AG08396 (cell line): ENCODE measurements around the gene SLC9A9.
A peak's percentile ranks its signal among the peaks of the same experiment; 100 is the strongest.

ENCODE experiments used
- DNase-seq: peaks from one replicate; pipeline ENCODE4 v3.0.0; 2012; ENCODE audit warnings: low spot score, mixed read lengths

SLC9A9 gene

GRCh38 chr3:143356839-143357238 is 491.4 kb downstream of the SLC9A9 start:
- DNase-seq = no peak

DNA sequence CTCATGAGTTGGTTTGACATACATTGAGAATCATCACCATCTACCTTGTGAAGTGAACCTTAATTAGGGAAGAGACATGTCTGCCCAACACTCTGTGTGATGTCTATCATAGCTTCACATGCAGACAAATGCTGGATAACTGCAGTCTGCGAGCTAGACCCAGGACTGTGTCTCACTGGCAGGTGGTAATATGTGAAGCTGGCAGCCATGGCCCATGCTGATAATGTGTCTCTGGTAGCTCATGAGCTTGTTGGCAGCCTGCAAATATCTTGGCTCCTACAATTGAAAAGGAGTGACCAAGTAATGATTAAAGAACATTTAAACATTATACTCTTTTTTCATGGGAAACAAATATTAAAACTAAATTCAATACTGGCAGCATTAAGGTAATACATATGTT is 493.9 kb downstream of the SLC9A9 start:
- no peak for DNase-seq

DNA sequence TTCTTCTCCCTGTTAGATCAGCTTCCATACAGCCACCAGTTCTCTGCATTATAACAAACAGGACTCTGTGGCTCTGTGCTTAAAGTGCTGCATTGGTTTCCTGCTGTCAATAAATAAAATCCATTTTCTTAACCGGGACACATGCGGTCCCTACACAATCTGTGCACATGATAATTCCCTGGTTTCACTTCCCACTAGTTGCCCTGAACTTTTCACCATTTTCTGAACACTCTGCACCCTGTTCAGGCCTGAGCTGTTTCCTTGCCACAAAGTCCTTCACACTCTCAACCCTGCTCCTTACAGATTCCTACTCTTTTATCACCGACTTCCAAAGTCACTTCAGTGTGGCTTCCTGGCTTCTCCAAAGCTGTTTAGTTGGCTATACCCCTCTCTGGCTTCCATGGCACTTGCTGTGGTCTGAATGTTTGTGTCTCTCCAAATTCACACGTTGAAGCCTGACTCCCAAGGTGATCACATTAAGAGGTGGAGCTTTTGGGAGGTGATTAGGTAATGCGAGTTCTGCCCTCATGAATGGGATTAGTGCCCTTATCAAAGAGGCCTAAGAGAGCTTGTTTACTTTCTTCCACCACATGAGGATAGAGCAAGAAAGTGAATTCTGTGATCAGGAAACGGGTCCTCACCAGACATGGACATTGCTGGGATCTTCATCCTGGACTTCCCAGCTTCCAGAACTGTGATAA is 495.3 kb downstream of the SLC9A9 start:
- no peak for DNase-seq

- DNase-seq = no peak
Observed at GRCh38 chr3:143351895-143352608, 496.2 kb downstream of the SLC9A9 start.

- no peak for DNase-seq
Observed at GRCh38 chr3:143351354-143351753, 496.9 kb downstream of the SLC9A9 start.

DNA sequence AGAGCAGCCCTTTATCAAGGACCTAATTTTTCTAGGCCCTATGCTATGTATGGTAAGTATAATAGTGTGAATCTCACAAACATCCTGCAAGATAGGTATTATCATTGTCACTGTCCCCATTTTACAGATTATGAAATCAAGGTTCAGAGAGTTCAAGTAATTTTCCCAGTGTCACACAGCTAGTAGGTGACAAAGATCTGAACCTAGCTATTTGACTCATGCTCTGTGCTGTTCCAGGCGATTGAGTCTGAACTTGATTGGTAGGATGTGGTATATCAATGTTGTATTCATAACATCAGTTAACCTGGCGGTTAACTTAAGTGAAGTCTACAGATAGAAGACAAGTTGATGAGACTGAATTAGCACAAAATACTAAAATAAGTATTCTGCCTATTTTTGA is 498.8 kb downstream of the SLC9A9 start:
- no peak for DNase-seq

DNA sequence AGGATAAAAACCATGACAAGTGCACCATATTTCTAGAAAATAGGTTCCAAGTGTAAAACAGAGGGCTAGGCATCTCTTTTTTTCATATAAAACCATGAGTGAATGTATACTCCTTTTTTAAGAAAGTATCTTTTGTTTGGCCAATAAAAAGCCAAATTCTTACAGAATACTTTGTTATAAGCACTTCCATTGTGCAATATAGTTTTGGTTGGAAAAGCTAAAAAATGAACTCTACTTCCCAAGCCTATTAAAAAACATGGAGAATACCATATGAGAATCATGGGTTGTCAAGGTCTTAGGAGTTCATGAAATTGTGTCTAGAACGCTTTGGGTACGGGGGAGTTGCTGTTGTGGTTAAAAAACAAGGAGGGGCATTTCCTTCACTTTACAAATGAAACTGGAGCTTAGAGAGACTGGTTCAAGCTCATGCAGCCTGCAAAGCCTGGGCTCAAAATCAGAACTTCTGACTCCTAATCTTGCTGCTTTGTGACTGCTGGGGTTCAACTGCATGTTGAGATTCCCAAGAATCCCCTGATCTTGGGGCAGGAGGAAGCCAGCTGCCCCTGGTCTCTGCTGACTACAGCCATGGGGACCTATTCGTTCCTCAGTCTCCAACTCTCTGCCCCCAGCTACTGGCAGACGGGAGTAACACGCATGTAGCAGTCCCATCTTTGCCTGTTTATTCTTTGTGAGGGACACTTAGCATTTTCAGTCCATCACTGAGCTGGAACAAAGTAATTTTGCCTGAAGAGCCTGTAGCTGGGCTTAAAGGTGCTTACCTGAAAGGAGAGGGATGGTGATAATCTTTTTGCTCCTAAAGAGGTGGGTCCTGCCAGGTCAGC is 499.6 kb downstream of the SLC9A9 start:
- DNase-seq = no peak

- no peak for DNase-seq
Observed at GRCh38 chr3:143344516-143345165, 503.6 kb downstream of the SLC9A9 start.

DNA sequence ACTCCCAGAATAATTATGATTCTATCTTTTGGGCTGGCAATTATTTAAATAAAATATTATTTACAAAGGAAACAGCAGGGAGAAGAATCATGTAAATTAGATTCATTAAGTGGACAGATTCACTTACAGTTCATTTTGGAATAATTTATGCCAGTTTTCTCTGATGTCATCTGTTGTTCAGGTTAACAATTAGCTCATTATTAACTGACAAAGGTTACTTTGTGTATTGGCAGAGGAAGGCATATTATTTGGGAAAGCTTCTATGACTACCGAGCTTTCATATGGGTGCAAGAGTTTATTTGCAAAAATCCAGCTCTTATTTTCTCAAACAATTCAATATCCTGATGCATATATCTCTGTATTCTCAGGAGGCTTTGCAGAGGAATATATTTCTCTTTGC is 504.3 kb downstream of the SLC9A9 start:
- no peak for DNase-seq

GRCh38 chr3:143343031-143343430 is 505.2 kb downstream of the SLC9A9 start:
- no peak for DNase-seq

DNA sequence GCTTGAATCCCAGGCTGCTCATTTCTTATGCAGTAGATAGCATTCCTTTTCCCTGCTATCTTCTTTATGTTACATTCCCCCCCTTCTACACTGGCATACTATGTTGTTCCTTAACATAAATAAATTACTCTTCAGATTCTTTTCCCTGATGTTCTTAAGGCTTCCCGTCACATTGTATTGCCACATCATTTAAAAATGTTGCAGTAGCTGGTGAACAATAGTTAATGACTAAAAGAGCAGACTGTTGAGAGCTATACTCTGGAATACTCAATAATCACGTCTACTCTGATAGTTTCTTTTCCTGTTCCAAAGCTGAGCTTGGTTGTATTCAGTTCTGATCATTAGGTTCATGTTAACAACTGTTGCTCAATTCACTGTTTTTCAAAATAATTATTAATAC is 508.8 kb downstream of the SLC9A9 start:
- no peak for DNase-seq

DNA sequence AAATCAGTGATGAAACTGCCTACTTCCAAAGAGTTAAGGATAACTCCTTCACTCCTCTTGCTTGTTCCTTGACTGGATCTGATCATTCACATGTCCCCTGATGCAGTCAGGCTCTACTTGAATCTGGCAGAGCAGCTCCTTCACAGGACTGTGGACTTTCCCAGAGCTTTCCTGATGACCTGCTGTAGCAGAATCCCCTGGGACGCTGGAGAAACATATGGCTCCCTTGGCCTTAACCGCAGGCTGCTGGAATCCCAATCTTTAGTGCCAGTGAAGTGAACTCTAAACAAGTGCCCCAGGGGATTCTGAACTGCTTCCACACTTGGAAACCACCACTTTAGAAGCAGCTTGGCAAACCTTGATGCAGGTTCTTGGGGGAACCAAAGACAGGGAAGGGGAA is 510.9 kb downstream of the SLC9A9 start:
- DNase-seq = no peak

DNA sequence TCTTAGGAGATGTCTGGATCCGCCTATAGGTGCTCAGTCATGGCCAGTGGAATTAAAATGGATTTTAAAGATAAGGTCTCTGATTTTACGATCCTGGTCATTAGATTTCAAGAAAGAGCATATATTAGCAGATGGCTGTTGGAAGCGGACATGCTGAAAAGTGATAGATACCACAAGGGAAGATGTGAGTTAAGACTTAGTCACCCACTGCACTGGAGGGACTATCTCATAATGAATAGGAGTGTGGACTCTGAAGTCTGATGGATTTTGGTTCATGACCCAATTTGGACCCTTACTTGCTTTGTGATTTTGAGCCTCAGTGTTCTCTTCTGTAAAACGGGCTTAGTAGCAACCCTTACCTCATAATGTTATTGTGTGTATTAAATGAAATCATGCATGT is 514.0 kb downstream of the SLC9A9 start:
- DNase-seq = no peak

GRCh38 chr3:143333367-143333766 is 514.9 kb downstream of the SLC9A9 start:
- no peak for DNase-seq

GRCh38 chr3:143332026-143332425 is 516.2 kb downstream of the SLC9A9 start:
- DNase-seq = no peak

- DNase-seq = no peak
Observed at GRCh38 chr3:143331350-143331749, 516.9 kb downstream of the SLC9A9 start.

DNA sequence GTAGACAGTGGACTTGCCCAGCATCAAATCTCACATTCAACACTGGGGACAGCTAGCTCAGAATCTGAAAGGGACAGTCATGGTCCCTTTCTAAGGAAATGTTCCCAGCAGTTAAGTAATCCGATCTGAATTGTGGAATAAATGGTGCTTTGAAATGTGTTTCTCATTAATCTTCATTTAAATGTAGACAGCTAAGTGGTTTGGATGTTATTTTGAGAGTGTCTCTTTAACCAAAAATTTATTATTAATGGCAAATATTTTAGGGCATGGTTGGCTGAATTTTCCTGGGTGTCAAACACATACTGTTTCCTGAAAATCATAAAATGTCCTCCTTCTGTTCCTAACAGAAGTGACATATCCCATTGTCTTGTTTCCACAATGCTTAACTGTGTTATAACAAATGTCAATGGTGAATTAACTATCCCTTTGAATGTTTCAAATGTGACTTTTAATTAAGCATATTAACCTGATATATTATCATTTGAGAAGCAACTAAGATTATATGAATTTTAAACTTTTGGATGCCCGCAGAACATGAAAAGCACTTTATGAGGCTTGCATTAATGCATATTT is 517.9 kb downstream of the SLC9A9 start:
- DNase-seq = no peak

GRCh38 chr3:143329567-143330211 is 518.6 kb downstream of the SLC9A9 start:
- DNase-seq = no peak

DNA sequence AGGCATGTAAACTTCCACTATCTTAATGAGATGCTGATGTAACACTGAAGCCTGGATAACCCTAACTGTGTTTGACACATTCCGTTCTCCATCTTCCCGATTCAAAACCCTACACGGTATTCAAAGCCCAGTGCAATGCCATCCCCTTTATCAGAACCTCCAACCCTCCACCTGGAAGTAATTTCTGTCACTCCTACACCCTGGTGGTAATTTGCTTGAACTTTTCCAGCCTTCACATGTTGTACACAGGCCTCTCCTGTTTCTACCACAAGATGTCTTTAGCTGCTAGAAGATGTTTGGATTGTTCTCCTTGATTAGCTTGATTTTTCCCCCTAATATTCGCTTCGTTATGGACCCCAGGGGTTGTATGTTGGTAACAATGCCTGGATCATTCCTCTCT is 519.8 kb downstream of the SLC9A9 start:
- DNase-seq = no peak

- DNase-seq = peak; percentile 12
Observed at GRCh38 chr3:143326983-143327778, 521.1 kb downstream of the SLC9A9 start.
